ENCODE data around the gene PPP2R1B.

DNA sequence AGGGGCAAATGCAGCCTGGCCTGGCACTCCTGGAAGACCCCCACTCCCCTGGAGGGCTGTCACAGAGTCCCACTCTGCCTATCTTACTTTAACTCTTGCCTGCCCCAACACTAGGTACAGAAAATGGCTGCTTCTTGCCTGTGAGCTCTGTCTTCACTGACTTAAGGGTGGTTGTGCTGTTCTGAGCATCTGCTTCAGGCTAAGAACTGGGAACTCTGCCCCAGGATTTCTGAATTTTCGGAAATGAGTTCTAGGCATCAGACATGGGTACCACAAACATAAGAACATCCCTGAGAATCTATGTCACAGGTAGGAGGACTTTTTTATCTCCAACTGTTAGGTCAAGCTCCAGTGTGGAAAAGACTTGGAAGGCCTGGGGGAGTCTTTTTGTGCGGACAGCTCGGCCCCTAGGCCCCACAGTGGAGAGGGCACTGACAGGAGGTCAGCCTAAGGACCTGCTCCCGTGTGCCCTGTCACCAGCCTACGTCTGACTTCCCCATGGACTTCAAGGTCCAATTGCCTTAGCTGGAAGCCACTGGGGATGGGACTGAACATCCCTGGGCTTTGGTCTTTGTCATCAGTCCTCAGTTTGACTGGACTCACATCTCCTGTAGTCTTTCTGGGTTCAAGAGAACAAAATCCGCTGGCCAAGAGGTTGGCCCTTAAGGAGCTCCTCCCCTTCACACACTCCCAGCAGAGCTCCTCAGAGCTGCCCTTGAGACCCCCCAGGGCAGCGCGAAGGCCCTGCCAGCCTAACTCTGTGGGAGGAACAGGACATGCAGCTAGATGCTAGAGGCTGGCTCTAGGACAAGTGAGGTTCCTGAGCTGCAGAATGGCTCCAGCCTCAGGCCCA, 31.9 kb downstream of the PPP2R1B start:
- TF ChIP-seq, protein P1, sequence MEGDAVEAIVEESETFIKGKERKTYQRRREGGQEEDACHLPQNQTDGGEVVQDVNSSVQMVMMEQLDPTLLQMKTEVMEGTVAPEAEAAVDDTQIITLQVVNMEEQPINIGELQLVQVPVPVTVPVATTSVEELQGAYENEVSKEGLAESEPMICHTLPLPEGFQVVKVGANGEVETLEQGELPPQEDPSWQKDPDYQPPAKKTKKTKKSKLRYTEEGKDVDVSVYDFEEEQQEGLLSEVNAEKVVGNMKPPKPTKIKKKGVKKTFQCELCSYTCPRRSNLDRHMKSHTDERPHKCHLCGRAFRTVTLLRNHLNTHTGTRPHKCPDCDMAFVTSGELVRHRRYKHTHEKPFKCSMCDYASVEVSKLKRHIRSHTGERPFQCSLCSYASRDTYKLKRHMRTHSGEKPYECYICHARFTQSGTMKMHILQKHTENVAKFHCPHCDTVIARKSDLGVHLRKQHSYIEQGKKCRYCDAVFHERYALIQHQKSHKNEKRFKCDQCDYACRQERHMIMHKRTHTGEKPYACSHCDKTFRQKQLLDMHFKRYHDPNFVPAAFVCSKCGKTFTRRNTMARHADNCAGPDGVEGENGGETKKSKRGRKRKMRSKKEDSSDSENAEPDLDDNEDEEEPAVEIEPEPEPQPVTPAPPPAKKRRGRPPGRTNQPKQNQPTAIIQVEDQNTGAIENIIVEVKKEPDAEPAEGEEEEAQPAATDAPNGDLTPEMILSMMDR (conservative IDR thresholded peaks at IDR 0.05 in 1 of 2, IDR thresholded peaks at IDR 0.05 in 1 of 2; ENCODE audit: extremely low read depth in 1 of 2, insufficient read depth in 1 of 2, low read depth in 1 of 2, low read length in 2 of 2) = no peak
- no peak for TF ChIP-seq EZH2 (IDR thresholded peaks at IDR 0.05; ENCODE audit: borderline replicate concordance, low read length)

Measured in mammary epithelial cell (primary cell).